HEK293T (cell line): Measurements from ENCODE around the gene SIN3A.

ENCODE experiments used
- CTCF ChIA-PET: fragments of 350-600 bp; formaldehyde crosslinking; extraction: SDS; loops from one replicate; lab custom pipeline; 2021; ENCODE audit warnings: antibody characterized with exemption, inconsistent platforms; lab: Yijun Ruan, JAX
- POLR2A ChIA-PET: fragments of 350-600 bp; formaldehyde crosslinking; extraction: SDS; loops from one replicate; lab custom pipeline; 2020; ENCODE audit warnings: antibody characterized with exemption, inconsistent platforms; lab: Yijun Ruan, JAX
- DNase-seq: peaks from one replicate; pipeline ENCODE4 v3.0.0; 2012; ENCODE audit warnings: mixed read lengths; ENCODE audit errors: extremely low spot score
- ARNT ChIP-seq: fragments of 450-650 bp; IDR thresholded peaks from 2 replicates; pipeline ENCODE4 v1.6.1; 2017; ENCODE audit warnings: mild to moderate bottlenecking
- BHLHE40 ChIP-seq: fragments of 450-650 bp; IDR thresholded peaks from 2 replicates; pipeline ENCODE4 v1.6.1; 2016; ENCODE audit warnings: mild to moderate bottlenecking, moderate library complexity, borderline replicate concordance
- CTBP1 ChIP-seq: fragments of 450-650 bp; IDR thresholded peaks from 2 replicates; pipeline ENCODE4 v1.6.1; 2016; ENCODE audit warnings: borderline replicate concordance
- ELF4 ChIP-seq: fragments of 450-650 bp; IDR thresholded peaks from 2 replicates; pipeline ENCODE4 v1.6.1; 2017; ENCODE audit warnings: antibody characterized with exemption
- FOXA1 ChIP-seq: fragments of 450-650 bp; IDR thresholded peaks from 2 replicates; pipeline ENCODE4 v1.6.1; 2016; ENCODE audit warnings: mild to moderate bottlenecking
- FOXK2 ChIP-seq: fragments of 450-650 bp; IDR thresholded peaks from 2 replicates; pipeline ENCODE4 v1.6.1; 2016; ENCODE audit warnings: mild to moderate bottlenecking
- FOXM1 ChIP-seq: fragments of 450-650 bp; IDR thresholded peaks from 2 replicates; pipeline ENCODE4 v1.6.1; 2017; ENCODE audit warnings: mild to moderate bottlenecking, borderline replicate concordance
- HDGF ChIP-seq: fragments of 450-650 bp; IDR thresholded peaks from 2 replicates; pipeline ENCODE4 v1.6.1; 2017; ENCODE audit warnings: antibody characterized with exemption, borderline replicate concordance
- L3MBTL2 ChIP-seq: fragments of 450-650 bp; conservative IDR thresholded peaks from 2 replicates; pipeline ENCODE4 v1.6.1; 2016; ENCODE audit warnings: mild to moderate bottlenecking
- LEF1 ChIP-seq: fragments of 450-650 bp; IDR thresholded peaks from 2 replicates; pipeline ENCODE4 v1.6.1; 2017; ENCODE audit warnings: mild to moderate bottlenecking, borderline replicate concordance
- NFRKB ChIP-seq: fragments of 450-650 bp; IDR thresholded peaks from 2 replicates; pipeline ENCODE4 v1.6.1; 2016; ENCODE audit warnings: mild to moderate bottlenecking, moderate library complexity
- SP1 ChIP-seq: fragments of 450-650 bp; IDR thresholded peaks from 2 replicates; pipeline ENCODE4 v1.6.1; 2017
- SUZ12 ChIP-seq: fragments of 450-650 bp; IDR thresholded peaks from 2 replicates; pipeline ENCODE4 v1.6.1; 2016; ENCODE audit warnings: mild to moderate bottlenecking
- TARDBP ChIP-seq: fragments of 450-650 bp; IDR thresholded peaks from 2 replicates; pipeline ENCODE4 v1.6.1; 2016
- ZNF384 ChIP-seq: fragments of 450-650 bp; IDR thresholded peaks from 2 replicates; pipeline ENCODE4 v1.6.1; 2016
- TF ChIP-seq, protein P1 (sequence below): fragments of 450-650 bp; IDR thresholded peaks from 2 replicates; pipeline ENCODE4 v1.6.1; 2016

The SIN3A gene

GRCh38 chr15:75468913-75469598 lies 17.6 kb upstream of the SIN3A start:
- CTCF ChIA-PET = no interaction called here
- TF ChIP-seq LEF1 = no peak
- TF ChIP-seq ARNT = no peak
- TF ChIP-seq ELF4 = no peak
- TF ChIP-seq NFRKB = no peak
- TF ChIP-seq TARDBP = no peak
- no peak for TF ChIP-seq SP1
- TF ChIP-seq BHLHE40 = no peak
- TF ChIP-seq, protein P1, sequence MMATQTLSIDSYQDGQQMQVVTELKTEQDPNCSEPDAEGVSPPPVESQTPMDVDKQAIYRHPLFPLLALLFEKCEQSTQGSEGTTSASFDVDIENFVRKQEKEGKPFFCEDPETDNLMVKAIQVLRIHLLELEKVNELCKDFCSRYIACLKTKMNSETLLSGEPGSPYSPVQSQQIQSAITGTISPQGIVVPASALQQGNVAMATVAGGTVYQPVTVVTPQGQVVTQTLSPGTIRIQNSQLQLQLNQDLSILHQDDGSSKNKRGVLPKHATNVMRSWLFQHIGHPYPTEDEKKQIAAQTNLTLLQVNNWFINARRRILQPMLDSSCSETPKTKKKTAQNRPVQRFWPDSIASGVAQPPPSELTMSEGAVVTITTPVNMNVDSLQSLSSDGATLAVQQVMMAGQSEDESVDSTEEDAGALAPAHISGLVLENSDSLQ = no peak
- no peak for TF ChIP-seq CTBP1
- POLR2A ChIA-PET = interaction anchor here (1.3 to 1.5 kb wide), 3 partner anchors 12 to 16 kb away, joined by 3 to 6 read pairs (median 3); no protein-coding TSS in a partner anchor
- no peak for DNase-seq

DNA sequence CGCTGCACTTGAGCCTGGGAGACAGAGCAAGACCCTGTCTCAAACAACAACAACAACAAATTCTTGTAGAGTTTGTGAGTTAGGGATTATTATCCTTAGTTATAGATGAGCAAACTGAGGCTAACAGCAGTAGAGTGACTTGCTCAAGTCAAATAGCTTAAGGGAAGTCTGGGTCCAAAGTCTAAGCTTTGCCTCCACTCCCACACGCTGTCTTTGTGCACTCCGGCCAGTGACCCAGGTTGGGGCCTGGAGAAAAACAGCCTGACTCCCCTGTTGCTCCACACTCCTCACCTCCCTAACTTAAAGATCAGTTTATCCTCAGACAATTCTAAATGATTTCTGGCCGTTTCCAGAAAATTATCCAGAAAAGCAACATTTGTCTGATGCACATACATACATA lies 9.2 kb upstream of the SIN3A start:
- POLR2A ChIA-PET = interaction anchor here (0.8 kb wide), 1 partner anchor 8 kb away, joined by 3 read pairs; no protein-coding TSS in a partner anchor
- CTCF ChIA-PET = no interaction called here
- TF ChIP-seq FOXA1 (no peak), TARDBP (no peak), ARNT (no peak), SP1 (no peak), L3MBTL2 (no peak), FOXK2 (no peak), NFRKB (no peak), ZNF384 (no peak), CTBP1 (no peak), HDGF (no peak), ELF4 (no peak), SUZ12 (no peak), FOXM1 (no peak), LEF1 (no peak), BHLHE40 (no peak)
- TF ChIP-seq, protein P1 = no peak
- DNase-seq = no peak

DNA sequence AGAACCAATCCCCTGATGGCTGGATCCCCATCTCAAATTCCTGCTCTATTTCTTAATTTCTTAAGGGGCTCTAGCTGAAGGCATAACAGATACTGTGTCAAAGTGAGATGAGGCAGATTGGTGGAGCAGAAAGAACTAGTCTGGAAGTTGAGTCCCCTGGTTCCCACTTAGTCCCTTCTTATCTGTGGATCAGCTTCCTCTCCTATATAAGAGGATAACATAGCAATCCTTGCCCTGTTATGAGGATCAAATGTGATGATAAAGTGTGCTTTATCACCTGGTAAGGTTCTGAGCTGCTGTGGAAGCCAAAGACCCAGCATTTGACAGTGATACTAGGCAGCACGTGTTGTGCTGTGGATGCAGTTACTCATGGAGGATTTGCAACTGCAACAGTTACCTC lies 8.1 kb upstream of the SIN3A start:
- no peak for DNase-seq
- CTCF ChIA-PET = no interaction called here
- TF ChIP-seq TARDBP (no peak), FOXA1 (no peak), NFRKB (no peak), SP1 (no peak), BHLHE40 (no peak), FOXK2 (no peak), L3MBTL2 (no peak), HDGF (no peak), FOXM1 (no peak), ZNF384 (no peak)
- TF ChIP-seq, protein P1 = no peak
- POLR2A ChIA-PET = no interaction called here

DNA sequence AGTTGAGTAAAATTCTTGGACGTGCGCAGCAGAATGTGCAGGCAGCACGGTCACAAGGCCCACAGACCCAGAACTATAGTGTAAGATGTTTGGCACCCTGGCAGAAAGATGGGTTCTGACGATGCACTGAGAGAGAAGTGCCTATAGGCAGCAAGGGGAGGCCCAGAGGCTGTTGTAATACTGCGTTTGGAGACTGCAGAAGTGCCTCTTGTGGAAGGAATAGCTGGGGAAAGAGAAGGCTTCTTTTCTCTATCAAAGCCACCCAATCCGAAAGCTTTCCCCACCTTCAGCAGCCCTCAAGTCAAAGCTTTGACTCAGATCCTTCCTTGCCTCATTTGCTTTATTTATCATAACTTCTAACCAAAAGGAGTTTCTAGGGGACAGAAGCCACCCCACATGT lies 5.2 kb upstream of the SIN3A start:
- CTCF ChIA-PET = interaction anchor here (0.7 kb wide), 1 partner anchor 97 kb away, joined by 3 read pairs; no protein-coding TSS in a partner anchor
- no peak for DNase-seq
- TF ChIP-seq LEF1 = no peak
- no peak for TF ChIP-seq FOXM1
- TF ChIP-seq HDGF = no peak
- no peak for TF ChIP-seq L3MBTL2
- TF ChIP-seq NFRKB = no peak
- TF ChIP-seq ARNT = no peak
- POLR2A ChIA-PET = interaction anchor here (0.6 to 7.7 kb wide), 4 partner anchors 13 to 169 kb away, joined by 3 to 139 read pairs (median 4); partner anchors contain the start of genes MAN2C1 and SNUPN

DNA sequence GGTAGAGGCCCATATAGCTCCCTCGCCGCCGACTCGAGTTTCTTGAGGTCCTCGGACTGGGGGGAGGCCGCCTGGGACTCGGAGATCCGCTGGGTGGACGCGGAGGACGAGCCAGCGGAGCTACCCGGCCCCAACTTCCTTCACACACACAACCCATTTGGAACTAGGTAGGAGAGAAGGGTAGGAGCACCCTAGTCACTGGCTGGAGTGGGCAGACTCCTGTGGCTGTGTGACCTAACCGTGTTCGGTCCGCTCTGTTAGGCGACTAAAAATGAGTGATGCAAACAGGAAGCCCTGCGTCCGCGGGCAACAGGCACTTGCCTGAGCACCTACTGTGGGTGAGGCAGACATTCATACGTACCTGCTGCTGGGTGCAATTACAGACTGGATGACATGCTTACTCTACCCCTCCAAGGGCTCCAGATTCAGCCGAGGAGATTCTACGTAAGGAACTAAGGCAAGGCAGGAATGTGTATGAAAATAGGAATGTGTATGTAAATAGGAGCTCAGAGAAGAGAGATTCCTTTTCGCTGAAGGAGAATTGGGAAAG lies 4.6 kb upstream of the SIN3A start:
- CTCF ChIA-PET = interaction anchor here (0.6 to 4.9 kb wide), 7 partner anchors 8 to 141 kb away, joined by 3 to 24 read pairs (median 3); partner anchors contain the start of gene MAN2C1
- peak; percentile 57 for DNase-seq
- POLR2A ChIA-PET = interaction anchor here (0.6 to 7.7 kb wide), 16 partner anchors 11 to 283 kb away, joined by 3 to 139 read pairs (median 6); partner anchors contain the start of genes IMP3, MAN2C1, PTPN9 and SNUPN
- TF ChIP-seq NFRKB (no peak), LEF1 (no peak), FOXK2 (no peak), SP1 (no peak), ELF4 (no peak)

GRCh38 chr15:75455424-75455981 lies 4.0 kb upstream of the SIN3A start:
- POLR2A ChIA-PET = interaction anchor here (0.6 to 7.7 kb wide), 15 partner anchors 11 to 284 kb away, joined by 3 to 139 read pairs (median 6); partner anchors contain the start of genes IMP3, MAN2C1, PTPN9 and SNUPN
- CTCF ChIA-PET = interaction anchor here (0.6 to 4.9 kb wide), 7 partner anchors 8 to 595 kb away, joined by 3 to 24 read pairs (median 3); partner anchors contain the start of gene MAN2C1
- TF ChIP-seq FOXA1 (no peak), ZNF384 (no peak), LEF1 (no peak), TARDBP (no peak), BHLHE40 (no peak), SUZ12 (no peak), FOXK2 (no peak), ELF4 (no peak), L3MBTL2 (peak; percentile 27)
- TF ChIP-seq, protein P1 = peak; percentile 92
- peak; percentile 86 for DNase-seq
